Stimulated activated CD4-positive, alpha-beta T cell treated with anti-CD3 and anti-CD28 coated beads, Interleukin-12 subunit alpha, Interleukin-12 subunit beta, amount 100 ng/mL, for 4 hours (primary cell): ENCODE measurements around the gene UTP15.
A peak's percentile ranks its signal among the peaks of the same experiment; 100 is the strongest.

Experiments used
- DNase-seq: peaks from one replicate; pipeline ENCODE4 v3.0.0-alpha.2; 2020

Gene UTP15

GRCh38 chr5:73565139-73565968 lies at the start of gene UTP15, which contains the start of gene ANKRA2:
TSS of gene UTP15 (plus strand) at chr5:73565743. CDS start at chr5:73567345, 1,602 bp downstream.
TSS of gene ANKRA2 (minus strand) at chr5:73565639. CDS start at chr5:73562881, 2,758 bp downstream.
- peak; percentile 100 for DNase-seq

GRCh38 chr5:73519531-73520283 lies 45.8 kb upstream of the UTP15 start:
- DNase-seq = peak; percentile 47

GRCh38 chr5:73522989-73523388 lies 42.6 kb upstream of the UTP15 start:
- no peak for DNase-seq

GRCh38 chr5:73523861-73524260 lies 41.7 kb upstream of the UTP15 start:
- DNase-seq = no peak

GRCh38 chr5:73525606-73526203 lies 39.8 kb upstream of the UTP15 start:
- DNase-seq = no peak

GRCh38 chr5:73528248-73528647 lies 37.3 kb upstream of the UTP15 start:
- DNase-seq = no peak

- DNase-seq = no peak
These were observed 36.5 kb upstream of the UTP15 start for GRCh38 chr5:73529081-73529480.

- DNase-seq = no peak
These were observed 34.2 kb upstream of the UTP15 start for GRCh38 chr5:73531356-73531755.

- DNase-seq = no peak
These were observed 33.3 kb upstream of the UTP15 start for GRCh38 chr5:73532195-73532594.

- no peak for DNase-seq
These were observed 31.4 kb upstream of the UTP15 start for GRCh38 chr5:73534011-73534644.

GRCh38 chr5:73534971-73535370 lies 30.6 kb upstream of the UTP15 start:
- no peak for DNase-seq

- no peak for DNase-seq
These were observed 25.8 kb upstream of the UTP15 start for GRCh38 chr5:73539730-73540129.

GRCh38 chr5:73540192-73540591 lies 25.4 kb upstream of the UTP15 start:
- DNase-seq = no peak

- DNase-seq = no peak
These were observed 23.5 kb upstream of the UTP15 start for GRCh38 chr5:73542020-73542419.

- no peak for DNase-seq
These were observed 20.8 kb upstream of the UTP15 start for GRCh38 chr5:73544429-73545402.

GRCh38 chr5:73545403-73545779 lies 20.2 kb upstream of the UTP15 start:
- no peak for DNase-seq

GRCh38 chr5:73550016-73550415 lies 15.5 kb upstream of the UTP15 start:
- DNase-seq = no peak

- no peak for DNase-seq
These were observed 12.9 kb upstream of the UTP15 start for GRCh38 chr5:73552642-73553041.

GRCh38 chr5:73558950-73559349 lies 6.6 kb upstream of the UTP15 start:
- DNase-seq = no peak

GRCh38 chr5:73564018-73564417 lies 1.5 kb upstream of the UTP15 start:
- no peak for DNase-seq

GRCh38 chr5:73564675-73565074 lies 868 bp upstream of the UTP15 start:
- no peak for DNase-seq

- no peak for DNase-seq
These were observed 515 bp downstream of the UTP15 start for GRCh38 chr5:73565969-73566547.
